A172 (cell line): ENCODE data around the gene TLCD3A. TPM values are rescaled to one million over a fixed set of nuclear protein-coding genes. Genes with fewer than 3 reads are reported as not detected.
"Not testable (repeated sequence)": the region's sequence is repeated elsewhere in the genome, so short reads cannot be mapped to it uniquely, and the experiment has no call there.

Source experiments
- DNase-seq: peaks from one replicate; pipeline ENCODE4 v3.0.0-alpha.2; 2015; ENCODE audit warnings: low spot score
- total RNA-seq: library from RNA; depleted of rRNA; stranded (reverse); fragments of >200 nt; shearing (Covaris generic); gene quantifications from 2 replicates; pipeline ENCODE4 v1.2.3, GENCODE V29; 2014; rRNA removed

Gene TLCD3A
- 34.9 and 37.7 TPM in 2 replicates for total RNA-seq

DNA sequence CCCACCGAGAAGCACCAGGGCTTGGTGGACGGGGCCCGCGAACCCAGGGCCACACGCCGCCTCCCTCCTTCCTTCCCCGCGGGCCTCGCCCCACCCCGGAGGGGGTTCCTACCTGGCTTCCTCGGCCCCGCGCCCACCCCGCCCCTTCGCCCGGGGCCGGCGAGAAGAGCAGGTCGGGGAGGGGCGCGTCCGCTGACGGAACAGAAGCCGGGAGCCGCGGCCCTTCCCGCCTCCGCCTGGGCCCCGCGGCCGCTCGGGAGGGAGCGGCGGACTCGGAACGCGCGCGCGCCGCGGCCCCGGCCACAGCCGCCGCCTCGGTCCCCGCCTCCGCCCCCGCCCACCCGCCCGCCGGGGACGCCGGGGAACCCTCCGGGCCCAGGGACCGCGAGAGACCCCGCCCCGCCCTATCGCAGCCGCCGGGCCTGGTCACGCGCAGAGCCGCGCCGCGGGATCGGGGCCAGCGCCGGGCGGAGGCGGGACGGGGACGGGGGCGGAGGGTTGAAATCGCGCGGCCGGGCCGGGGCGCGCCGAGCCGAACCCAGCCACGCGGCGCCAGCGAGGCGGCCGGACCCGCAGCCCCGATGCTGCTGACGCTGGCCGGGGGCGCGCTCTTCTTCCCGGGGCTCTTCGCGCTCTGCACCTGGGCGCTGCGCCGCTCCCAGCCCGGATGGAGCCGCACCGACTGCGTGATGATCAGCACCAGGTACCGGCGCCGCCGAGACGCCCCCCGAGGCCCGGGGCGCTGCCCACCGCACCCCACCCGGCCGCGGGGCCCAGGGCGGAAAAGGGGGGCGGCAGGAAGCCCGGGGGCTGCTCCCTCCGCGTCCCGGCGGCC lies at the start of gene TLCD3A:
TSS of gene TLCD3A (plus strand) at position 530 of the 835 bp plus-strand sequence. CDS start at position 582, 52 bp downstream.
- DNase-seq: peak; percentile 22

DNA sequence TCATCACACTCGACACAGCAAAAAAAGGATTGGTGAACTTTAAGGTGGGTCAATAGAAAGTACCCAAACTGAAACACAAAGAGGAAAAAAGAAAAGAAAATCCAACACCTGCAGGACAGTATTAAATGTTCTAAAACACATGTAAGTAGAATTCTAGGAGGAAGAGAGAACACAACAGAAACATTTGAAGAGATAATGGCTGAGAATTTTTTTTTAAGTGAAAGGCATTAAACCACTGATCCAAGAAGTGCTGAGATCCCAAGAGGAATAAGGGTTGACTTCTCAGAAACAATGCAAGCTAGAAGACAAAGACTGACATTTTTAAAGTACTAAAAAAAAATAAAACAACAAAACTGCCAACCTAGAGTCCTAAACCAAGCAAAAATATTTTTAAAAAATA lies 49.4 kb upstream of the TLCD3A start:
- DNase-seq: no peak

DNA sequence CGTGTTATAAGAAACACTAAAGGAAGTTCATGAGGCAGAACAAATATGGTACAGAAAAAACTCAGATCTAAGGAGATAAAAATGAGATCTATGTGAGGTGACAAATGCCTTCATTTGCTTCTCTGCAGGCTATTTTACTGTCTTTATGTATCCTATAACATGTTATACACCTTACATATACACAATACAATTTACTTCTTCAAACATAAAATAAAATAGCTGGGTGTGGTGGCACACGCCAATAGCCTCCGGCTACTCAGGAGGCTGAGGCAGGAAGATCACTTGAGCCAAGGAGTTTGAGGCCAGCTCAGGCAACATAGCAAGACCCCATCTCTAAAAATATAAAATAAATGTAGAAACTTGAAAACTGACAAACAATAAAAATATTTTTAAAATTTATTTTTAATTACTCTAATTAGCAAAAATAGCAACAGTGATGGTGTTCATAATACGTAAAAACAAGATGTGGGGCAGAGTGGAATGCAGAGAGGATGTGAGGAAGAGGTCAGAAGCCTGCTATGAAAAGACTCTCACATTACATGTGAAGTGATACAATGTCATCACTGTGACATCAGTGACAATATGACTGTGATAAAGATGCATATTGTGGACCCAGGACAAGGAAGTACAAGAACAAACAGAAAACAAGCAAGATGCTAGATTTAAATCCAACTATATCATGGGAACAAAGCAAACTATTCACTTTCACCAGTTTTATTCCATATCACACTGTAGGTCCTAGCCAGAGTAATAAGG lies 48.7 kb upstream of the TLCD3A start:
- no peak for DNase-seq

DNA sequence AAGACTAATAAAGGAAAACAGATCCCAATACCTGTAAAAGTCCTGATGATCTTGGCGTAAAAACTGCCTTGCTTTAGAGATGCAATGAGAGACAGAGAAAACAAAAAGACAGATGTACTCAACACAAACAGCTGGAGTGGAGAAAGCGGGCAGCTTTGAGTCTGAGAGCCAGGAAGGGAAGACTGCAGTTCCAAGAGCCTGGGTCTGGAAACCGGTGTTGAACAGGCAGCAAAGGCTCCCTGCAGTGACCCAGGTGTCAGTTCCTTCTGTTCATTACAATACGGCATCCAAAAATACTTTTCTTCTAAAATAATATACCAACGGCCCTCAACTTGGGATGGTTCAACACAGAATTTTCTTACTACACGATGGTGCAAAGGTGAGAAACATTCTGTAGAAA lies 47.4 kb upstream of the TLCD3A start:
- DNase-seq: no peak

DNA sequence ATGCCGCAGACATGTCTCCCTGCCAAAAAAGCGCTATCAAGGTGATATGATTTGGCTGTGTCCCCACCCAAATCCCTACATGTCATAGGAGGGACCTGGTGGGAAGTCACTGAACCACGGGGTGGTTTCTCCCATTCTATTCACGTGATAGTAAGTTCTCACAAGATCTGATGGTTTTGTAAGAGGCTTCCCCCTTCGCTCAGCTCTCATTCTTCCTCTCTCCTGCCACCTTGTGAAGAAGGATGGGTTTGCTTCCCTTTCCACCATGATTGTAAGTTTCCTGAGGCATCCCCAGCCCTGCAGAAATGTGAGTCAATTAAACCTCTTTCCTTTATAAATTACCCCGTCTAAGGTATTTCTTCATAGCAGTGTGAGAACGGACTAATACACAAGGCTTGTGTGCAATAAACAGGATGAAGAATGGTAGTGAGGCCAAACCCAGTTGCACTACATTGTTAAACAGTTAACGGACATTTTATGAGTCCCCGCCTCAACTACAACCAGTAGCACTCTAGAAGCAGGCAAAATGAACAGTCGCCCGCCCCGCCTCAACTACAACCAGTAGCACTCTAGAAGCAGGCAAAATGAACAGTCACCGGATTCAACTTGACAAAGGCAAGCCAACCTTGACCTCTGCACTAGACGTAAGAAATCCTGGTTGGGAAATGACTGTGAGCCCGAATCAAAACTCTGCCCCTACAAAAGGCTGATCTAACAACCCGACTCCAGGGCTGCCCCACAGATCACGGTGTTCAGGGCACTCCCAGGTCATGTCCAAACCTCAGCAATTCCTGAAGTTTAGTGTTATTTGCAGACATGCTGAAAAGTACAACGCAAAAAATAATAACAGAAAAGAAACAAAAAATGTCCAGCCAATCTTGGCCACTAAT lies 44.1 kb upstream of the TLCD3A start:
- DNase-seq: peak; percentile 46

DNA sequence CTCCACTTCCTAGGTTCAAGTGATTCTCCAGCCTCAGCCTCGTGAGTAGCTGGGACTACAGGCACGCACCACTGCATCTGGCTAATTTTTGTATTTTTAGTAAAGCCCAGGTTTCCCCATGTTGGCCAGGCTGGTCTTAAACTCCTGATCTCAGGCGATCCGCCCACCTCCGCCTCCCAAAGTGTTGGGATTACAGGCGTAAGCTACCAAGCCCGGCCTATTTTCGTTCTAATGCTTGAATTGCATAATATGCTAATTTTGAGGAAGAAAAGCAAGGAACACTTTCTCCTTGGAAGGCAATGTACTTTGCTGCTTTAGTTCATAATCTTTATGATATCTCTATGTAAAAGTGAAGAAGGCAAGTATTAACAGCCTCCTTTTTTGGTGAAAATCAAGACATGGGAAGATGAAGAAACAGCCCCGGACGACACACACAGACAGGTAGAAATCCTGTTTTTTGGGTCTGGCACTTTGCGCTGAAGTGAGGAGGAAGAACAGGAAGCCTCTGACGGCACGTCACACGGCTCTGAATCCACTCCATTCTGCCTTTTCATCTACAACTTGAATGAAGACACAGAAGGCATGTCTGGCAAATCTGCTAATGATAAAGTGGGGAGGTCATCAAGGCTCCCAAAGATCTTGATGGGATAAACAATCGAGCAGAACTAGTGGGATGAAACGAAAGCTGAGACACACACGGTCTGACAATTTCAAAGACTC lies 42.7 kb upstream of the TLCD3A start:
- DNase-seq: no peak

DNA sequence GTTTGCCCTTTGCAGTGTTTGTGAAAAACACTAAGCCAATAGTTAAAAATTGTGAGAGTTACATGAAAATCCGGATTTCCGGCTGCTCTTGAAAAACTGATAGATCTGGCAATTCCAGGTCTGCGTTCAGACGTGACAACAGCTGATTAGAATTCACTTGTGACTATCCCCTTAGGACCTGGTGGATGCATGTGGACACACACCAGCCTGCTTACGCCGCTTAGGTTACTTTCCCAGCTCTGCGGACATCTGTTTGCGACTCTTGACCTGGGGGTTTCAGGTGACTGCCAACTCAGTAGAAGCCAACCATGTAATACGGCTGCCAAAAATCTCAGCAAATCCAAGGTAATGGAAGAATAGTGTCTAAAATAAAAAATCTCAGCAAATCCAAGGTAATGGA lies 42.0 kb upstream of the TLCD3A start:
- no peak for DNase-seq

DNA sequence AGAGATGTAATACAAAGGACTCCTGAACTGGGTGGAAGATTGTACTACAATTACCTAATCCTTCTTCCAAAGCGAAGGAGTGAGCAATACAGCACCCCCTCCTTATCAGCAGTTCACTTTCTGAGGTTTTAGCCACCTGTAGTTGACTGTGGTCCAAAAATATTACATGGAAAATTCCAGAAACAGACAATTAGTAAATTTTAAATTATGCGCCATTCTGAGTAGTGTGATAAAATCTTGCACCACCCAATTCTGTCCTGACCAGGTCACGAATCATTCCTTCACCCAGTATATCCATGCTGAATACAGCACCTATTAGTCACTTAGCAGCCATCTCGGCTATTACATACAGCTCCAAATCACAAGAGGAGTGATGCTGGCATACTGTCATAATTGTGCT lies 41.0 kb upstream of the TLCD3A start:
- peak; percentile 95 for DNase-seq

DNA sequence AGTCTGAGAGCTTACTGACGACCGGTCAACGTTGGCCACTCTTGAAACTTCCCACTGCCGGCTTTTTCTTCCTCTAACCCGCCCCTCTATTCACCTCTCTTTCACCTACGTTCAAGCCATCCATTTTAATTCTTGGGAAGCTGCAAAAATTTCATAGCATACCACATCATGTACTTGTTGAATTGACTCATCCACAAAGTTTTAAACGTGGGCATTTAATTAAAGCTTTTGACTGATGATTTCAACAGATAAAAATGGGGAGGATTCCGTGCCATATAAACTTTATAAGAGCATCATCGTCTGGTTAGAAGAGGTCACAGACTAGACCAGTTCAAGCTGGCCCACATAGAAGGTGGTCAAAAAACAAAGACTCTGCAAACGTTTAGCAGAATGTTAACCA lies 40.3 kb upstream of the TLCD3A start:
- peak; percentile 97 for DNase-seq

DNA sequence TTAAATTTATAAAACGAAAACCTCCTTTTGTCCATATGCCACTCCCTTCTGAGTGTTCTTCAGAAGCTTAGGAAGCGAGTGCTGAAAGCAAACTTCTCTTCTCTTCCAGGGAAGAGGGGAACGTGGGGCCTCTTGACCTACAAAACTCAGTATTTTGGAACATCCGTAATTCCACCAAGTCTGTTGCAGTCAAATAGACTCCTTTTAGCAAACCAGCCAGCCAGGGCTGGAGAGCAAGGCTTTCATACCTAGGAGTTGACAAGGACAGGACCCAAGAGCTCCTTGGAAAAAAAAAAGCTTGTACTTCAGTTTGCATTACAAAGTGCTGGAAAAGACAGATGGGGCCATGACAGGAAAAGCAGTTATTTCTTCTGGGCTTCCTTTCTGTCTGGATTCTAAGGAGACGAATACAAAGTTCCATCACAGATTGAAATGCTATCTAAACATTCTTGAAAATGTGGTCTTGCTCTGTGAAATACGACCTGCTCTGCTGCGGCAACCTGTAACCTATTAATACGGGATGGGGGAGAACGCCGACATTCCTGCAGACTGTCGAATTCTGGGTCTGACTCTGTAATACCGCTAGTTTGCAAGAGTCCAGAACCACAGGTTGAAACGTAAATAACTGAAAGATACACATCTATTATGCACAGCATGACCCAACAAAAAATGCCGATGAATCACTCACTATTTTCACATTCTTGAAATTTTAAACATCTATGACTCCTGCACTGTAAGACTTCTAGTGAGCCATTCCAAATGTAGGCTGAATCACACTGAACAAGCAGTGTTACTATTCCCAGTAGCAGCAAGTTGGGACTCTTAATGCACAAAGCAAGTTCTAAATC lies 38.4 kb upstream of the TLCD3A start:
- DNase-seq: peak; percentile 98

DNA sequence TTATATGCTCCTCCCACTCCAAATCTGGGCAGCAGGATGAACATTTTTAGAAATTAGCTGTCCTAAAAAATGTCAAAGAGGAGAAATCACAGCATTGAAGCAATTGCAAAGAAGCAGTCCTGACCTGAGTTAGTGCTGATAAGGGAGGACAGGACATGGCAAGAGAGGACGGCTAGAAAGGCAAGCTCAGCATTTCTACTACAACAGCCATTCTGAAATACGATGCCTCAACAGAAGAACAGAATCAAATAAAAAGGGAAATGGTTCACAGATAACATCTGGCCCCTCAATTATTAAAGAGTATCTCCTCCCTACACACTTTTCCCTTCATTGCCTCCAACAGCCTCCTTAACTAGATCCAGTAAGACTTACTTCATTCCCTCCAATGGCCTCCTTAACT lies 36.0 kb upstream of the TLCD3A start:
- DNase-seq: no peak

DNA sequence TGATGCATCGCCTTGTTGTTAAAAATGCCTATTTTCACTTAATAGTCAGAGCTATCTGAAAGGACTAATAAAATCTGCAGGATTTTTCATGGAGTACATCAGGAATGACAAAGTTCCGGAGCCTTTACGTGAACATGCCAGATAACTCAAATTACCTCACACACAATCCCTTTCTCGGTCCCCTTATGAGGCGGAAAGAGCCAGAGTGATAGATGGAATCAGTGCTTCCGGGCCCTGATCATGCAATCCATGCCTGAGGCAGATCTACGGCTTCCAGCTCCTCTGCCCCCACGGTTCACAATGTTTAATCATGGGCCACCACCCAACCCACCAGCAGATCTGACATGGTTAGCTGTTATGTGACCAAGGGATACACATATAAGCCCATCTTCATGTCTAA lies 34.7 kb upstream of the TLCD3A start:
- no peak for DNase-seq

DNA sequence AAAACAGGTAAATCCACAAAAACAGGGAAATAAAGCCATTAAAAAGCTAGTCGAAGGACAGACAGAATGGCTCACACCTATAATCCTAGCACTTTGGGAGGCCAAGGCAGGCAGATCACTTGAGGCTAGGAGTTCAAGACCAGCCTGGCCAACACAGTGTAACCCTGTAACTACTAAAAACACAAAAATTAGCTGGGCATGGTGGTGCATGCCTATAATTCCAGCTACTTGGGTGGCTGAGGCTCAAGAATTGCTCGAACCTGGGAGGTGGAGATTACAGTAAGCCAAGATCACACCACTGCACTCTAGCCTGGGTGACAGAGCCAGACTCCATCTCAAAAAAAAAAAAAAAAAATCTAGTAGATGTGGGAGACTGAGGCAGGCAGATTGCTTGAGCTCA lies 34.3 kb upstream of the TLCD3A start:
- DNase-seq: not testable (repeated sequence)

DNA sequence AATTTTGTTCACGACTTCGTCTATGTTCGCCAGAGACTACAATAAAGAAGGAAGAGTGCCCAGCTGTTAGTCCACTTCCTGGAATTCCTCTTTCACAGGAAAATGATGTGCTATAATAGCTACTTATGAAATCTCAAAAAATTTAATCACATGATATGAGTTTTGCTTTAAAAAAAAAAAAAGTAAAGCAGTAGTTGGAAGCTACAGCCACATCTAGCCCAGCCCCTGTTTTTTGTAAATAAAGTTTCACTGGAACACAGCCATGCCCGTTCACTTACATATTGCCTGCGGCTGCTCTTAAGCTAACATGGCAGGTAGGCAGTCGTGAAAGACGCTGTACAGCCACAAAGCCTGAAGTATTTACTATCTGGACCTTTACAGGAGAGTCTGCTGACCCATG lies 33.1 kb upstream of the TLCD3A start:
- no peak for DNase-seq

DNA sequence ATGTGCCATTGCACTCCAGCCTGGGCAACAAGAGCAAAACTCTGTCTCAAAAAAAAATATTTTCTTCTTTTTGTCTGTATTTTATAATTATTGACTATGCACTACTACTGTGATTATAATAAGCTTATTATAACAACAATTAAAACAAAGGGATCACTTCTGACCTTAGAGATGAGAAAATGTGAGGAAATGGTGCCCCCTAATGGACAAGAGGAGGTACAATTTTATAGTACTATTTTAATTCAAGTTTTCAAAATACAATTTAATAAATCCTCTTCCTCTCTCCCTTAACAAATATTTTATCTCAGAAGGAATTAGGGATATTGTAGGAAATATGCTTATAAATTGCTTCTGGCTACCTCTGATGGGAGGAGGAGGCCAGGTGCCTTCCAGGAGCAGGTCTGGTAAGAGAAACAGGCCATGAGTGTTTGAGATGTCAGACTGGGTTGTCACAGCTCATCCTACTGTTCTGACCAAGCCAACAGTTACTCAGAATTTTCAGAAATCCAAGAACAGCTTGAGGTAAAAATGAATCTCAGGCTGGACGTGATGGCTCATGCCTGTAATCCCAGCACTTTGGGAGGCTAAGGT lies 31.8 kb upstream of the TLCD3A start:
- DNase-seq: no peak

DNA sequence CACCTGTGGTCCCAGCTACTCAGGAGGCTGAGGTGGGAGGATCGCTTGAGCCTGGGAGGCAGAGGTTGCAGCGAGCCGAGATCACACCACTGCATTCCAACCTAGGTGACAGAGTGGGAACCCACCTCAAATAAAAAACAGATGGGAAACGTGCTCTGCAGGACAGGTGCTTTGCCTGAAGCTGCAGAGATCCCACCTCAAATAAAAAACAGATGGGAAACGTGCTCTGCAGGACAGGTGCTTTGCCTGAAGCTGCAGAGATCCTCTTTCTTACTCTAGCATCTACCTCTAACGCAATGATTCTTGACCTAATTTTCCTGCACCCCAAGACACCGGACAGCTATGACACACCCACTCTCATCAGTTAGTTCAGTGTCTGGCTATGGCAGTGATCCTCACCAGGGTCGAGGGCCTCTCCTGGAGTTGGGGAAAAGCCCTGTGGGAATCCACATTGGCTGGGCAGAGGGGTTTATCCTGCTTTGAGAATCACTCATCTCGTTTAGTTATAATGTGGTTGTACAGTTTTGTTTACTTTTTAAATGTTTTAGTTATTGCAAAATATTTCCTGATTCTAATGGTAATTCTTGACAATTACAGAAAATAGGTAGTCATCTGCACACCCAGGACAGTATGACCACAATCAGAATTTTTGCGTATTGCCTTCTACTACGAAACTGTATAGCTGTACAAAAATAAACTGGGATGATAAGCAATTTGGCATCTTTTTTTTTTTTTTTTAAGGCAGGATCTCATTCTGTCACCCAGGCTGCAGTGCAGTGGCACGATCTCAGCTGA lies 29.1 kb upstream of the TLCD3A start:
- DNase-seq: no peak

DNA sequence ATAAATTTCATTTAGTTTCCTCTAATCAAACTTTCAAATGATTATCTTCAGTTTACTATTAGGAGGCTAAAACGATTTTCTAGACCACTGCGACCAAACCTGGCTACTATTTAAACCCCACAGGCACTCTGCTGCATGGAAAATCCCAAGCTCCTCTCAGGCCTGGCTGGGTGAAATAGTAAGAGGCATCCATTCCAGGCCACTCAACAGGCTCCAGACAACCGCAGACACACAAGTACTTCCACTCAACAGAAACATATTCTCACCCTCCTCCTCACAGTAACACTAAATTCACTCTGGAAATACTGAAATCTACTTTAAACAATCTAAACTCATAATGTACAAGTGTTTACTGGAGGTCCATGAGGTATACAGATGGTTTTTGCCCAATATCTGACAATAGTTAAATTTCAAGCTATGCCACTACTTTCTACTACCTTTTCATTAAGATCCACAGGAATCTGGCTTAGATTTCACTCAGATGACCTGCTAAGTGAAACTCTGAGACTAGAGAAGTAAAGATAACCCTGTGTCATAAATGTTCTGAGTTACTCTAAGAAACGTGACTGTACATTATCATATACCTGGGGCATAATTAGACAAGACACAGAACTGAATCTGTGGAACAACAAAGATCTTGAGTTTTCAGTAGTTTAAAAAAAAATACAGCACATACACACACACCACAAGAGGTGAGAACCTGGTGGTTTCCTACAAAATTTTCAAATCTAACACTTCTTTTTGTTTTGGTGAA lies 28.1 kb upstream of the TLCD3A start:
- no peak for DNase-seq

DNA sequence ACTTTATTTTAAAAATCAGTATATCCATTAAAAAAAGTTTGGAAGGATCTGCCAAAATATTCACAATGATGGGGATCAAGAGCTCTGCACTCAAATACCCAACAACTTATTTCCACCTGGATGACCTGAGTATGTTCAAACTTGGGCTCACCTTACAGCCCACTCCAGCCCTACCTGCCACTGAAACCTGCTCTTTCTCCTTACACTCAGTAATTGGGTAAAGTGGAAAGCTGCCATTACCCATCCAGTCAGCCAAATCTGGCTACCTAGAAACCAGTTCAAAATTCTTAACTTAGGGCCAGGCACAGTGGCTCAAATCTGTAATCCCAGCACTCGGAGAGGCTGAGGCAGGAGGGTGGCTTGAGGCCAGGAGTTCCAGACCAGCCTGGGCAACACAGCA lies 27.4 kb upstream of the TLCD3A start:
- DNase-seq: no peak
